ELF-1 (cell line): ENCODE measurements around the gene PRICKLE4.
"Not testable (repeated sequence)": the region's sequence is repeated elsewhere in the genome, so short reads cannot be mapped to it uniquely, and the experiment has no call there.

ENCODE experiments used
- DNase-seq: peaks from one replicate; pipeline ENCODE4 v3.0.0-alpha.2; 2016; ENCODE audit warnings: low read depth, low spot score

Gene PRICKLE4

DNA sequence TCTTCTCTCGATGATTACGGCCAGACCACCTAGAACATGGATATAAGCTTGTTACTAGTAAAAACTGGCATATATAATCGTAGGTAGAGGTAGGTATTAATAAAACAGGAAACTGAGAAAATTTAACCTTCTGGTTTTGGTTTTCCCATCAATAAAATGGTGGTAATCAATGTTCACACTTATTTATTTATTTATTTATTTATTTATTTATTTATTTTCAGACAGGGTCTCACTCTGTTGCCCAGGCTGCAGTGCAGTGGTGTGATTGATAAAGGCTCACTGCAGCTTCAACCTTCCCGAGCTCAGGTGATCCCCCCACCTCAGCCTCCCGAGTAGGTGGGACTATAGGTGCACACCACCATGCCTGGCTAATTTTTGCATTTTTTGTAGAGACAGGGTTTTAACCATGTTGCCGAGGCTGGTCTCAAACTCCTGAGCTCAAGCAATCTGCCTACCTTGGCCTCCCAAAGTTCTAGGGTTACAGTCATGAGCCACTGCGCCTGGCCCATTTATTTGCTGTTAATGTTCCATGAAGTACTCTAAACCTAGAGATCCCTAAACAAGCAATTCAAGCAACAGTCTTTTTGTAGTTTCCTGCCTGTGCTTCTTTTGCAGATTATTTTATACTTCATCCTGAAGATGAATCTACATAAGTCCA, 18.4 kb downstream of the PRICKLE4 start:
- DNase-seq = no peak

DNA sequence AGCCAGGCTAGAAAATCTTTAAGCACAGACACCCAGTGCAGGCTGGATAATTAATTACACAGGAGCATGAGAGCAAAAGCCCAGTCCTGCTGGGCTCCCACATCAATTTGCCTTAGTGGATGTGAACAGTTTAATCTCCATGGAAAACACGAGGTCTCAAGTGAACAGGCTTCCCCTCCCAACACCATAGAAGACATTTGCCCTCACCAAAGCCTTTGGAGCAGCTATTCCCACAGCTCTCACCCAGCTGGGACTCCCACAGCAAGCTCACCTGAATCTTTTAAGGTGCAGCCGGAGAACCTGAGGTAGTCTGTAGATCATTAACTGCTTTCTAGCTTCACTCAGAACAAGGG, 19.0 kb downstream of the PRICKLE4 start:
- no peak for DNase-seq

DNA sequence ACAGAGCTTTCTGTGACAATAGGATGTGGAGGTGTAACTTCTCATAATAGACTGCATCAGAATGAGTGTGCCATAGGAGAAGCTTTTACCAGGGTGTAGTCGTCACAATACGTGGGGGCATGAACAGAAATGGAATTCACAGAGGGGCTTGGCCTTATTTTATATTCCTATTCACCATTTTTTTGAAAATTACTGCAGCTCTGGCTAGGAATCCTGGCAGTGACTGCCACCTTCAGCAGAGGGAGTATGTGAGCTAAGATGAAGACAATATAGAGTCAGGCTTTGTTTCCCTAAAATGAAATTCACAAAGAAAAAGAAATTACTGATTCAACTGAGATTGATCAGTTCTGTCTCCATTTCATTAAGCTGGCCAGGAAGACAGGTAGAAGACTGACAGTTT, 20.8 kb downstream of the PRICKLE4 start:
- DNase-seq = no peak

DNA sequence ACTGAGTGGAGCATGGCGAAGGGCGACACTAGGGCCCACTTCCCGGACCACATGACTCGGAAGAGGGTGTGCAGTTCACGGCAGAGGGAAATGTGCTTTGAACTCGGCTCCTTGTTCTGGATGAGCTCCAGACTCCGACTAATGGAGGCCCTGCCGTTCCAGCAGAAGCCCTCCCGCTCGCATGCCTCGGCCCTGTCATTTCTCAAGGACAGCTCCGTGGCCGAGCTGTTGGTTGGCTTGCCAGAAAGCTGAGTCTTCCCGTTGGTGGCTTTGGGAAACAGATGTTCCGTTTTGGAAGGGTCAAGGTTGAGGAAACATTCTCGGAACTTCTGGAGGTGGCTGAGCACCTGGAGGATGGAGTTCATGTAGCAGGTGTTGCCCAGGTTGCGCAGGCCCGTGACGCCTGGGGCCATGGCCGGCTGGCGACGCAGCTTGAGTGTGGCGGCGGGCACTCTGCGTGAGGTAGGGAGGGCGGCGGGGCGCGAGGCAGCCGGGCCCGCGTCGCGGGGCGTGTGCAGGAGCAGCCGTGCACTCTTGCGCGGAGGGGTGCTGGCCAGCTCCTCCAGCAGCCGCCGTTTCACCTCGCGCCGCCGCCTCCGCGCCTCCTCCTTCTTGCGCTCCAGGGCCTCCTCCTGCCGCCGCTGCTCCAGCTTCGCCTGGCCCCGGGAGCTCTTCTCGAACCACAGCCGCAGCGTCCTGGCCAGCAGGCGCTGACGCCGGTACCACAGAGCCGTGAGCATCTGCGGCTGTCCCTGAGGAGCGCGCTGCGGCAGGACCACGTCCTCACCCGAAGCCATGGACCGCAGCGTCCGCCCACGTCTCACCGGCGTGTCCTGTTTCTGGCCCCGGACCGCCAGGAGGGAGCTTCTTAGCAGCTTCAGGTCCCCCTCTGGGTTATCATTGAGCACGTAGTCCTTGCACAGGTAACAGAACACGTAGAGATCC, 25.5 kb downstream of the PRICKLE4 start:
- peak; percentile 63 for DNase-seq

DNA sequence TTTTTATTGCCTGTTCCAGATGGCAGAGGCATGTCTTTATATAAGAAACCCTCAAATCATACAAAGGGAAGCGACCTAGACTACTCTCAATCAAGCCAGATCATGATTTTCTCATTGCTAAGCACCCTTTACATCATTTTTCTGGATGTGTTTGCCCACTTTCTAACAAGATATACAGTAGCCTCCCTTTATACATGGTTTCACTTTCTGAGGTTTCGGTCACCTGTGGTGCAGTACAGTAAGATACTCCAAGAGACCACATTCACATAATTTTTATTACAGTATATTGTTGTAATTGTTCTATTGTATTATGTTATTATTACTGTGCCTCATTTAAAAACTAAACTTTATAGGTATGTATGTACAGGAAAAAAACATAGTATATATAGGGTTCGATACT, 30.5 kb downstream of the PRICKLE4 start:
- DNase-seq = no peak

DNA sequence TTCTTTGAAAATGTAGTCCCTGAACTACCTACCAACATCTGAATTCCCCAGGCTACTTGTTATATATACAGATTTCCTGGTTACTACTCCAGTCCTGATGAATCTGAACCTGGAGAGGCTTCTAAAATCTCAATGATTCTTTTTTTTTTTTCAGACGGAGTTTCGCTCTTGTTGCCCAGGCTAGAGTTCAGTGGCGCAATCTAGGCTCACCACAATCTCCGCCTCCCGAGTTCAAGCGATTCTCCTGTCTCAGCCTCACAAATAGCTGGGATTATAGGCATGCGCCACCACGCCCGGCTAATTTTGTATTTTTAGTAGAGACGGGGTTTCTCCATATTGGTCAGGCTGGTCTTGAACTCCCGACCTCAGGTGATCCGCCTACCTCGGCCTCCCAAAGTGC, 31.4 kb downstream of the PRICKLE4 start:
- not testable (repeated sequence) for DNase-seq

DNA sequence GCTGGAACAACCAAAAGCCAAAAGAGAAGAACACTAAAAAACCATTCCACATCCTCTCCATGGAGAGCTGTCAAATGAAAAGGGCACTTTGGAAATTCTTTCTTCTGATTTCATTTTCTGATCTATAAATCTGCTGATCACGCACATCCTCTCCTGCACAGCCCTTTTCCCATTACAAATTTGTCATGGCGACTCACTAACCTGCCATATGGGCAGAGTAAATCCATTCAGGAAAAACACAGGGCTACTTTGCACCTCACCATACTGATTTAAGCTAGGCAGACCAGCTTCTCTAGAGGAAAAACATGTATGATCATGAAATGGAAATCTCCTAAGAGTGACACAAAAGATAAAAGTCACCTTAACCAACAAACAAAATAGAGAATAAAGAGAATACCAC, 32.9 kb downstream of the PRICKLE4 start:
- no peak for DNase-seq

DNA sequence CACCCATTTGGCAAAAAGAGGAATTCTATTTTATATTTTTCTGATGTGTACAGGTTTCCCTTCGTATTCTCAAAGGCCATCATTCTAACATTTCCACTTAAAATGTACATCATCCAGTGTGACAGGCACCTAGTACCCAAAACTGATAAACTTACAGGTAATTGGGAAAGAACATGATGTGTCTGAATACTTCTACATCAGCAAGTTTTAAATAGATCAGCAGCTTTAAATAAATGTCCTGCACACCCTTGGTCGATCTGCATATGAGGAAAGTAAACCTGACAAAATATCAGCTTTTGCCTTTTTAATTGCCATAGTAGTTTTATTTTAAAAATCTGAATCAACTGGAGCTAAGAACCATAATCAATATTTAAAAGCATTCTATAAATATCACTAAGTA, 33.4 kb downstream of the PRICKLE4 start:
- DNase-seq = no peak

DNA sequence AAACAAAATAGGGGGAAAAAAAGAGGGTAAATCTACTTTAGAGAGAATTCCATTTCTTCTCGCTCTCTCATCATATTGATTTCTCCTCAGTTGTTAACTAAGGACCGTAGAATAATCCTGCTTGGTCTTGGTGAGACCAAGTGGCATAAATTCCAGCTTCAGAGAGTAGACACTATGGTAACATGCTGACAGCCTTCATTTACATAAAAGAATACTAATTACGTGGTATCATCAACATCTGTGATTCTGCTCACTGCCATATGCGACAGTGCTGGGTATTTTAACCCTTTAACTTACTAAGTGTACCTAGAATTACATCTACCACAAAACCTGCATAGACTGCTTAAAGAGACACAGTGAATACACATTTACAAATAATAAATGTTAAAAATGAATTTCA, 34.0 kb downstream of the PRICKLE4 start:
- no peak for DNase-seq

DNA sequence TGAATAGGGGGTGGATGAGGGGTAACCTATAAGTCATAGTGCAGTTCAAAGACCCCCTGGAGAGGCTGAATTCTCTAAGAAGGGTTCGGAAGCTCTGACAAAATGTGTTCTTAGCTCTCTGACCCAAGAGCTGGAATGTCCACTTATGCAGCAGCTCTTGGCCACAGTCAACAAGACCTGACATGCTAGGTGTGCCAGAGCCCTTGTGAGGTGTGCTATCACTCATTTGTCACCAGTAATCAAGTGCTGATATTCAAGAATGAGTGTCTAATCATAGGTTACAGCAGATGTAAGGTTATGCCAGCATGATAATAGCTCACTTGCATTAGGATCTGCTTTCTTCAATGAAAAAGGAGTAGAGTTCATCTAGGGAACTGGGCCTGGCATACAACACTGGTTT, 35.0 kb downstream of the PRICKLE4 start:
- DNase-seq = no peak

DNA sequence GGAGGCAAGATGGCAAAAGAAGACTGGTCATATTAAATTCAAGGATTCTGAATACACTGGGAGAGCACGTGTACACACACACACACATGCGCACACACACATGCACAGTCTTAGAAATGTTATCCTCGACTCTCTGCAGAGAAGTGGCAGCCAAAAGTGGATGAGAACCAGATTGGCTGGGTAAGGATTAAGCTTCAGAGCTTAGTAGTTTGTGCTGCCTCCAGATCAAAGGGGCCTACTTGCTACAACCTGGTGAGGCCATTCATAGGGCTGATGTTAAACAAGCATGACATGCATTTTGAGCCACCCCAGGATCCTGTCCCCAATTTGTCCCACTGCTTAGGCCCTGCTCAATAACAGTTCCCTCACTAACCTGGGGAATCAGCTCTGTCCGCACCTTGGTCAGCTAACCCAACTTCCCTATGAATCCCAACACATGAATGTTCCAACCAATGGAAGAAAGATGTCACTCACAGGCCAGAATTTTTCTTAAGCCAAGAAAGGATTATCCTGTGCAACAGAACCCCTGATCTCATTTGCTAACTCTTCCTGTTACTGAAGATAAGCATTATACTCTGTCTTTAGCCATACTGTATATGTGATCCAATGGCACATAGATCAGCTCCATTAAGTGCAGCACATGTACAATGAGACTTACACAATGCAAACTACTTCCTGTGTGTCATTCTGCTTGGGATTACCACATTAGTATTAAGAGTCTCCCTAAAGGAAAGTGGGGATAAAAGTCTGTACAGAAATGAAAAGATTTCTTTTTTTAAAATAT, 37.9 kb downstream of the PRICKLE4 start:
- DNase-seq = no peak

DNA sequence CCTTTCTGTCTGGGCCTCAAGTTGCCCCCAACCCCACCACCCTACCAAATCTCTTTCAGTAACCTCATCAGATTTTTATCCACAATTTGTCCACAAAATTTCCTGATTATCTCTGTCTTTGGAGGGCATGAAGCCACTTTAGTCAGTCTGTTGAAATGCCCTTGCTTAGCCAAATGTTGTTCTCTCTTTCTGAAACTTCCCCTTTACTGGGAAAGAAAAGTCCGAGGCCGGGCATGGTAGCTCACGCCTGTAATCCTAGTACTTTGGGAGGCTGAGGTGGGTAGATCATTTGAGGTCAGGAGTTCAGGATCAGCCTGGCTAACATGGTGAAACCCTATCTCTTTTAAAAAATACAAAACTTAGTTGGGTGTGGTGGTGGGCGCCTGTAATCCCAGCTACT, 40.7 kb downstream of the PRICKLE4 start:
- no peak for DNase-seq

DNA sequence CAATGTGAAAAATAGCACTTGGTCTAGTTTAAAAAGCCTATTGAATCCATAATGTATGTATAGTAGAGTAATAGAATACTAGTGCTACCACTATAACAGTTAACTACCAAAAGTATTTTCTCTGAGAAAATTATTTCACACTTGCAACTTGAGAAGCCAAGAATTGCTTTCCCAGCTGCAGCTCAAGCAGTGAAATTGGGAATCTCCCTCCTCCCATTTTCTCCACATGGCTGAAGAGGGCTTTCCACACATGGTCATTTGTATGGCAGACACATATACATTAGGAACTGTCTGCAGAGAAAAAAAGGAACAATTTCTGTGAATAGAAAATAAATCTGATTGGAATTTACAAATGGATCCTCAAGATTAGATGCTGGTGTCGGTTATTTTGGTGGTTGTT, 41.4 kb downstream of the PRICKLE4 start:
- no peak for DNase-seq

DNA sequence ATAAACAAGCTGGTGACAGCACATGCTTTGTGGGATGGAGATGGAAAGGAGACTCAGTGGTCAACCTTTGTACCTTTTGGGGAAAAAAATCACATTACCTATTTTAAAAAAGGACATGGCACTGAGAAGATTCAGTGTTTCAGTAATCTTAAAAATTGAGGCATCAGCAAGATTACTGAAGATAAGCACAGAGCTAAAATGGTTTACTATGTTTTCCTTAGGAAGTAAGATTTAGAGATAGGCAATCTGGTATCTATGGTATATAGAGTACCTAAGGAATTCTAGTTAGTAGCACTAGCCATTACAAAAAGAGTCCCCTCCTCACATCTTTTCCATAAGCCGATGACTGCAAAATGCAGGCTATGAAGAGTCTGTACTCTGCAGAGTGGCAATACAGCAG, 42.6 kb downstream of the PRICKLE4 start:
- no peak for DNase-seq

DNA sequence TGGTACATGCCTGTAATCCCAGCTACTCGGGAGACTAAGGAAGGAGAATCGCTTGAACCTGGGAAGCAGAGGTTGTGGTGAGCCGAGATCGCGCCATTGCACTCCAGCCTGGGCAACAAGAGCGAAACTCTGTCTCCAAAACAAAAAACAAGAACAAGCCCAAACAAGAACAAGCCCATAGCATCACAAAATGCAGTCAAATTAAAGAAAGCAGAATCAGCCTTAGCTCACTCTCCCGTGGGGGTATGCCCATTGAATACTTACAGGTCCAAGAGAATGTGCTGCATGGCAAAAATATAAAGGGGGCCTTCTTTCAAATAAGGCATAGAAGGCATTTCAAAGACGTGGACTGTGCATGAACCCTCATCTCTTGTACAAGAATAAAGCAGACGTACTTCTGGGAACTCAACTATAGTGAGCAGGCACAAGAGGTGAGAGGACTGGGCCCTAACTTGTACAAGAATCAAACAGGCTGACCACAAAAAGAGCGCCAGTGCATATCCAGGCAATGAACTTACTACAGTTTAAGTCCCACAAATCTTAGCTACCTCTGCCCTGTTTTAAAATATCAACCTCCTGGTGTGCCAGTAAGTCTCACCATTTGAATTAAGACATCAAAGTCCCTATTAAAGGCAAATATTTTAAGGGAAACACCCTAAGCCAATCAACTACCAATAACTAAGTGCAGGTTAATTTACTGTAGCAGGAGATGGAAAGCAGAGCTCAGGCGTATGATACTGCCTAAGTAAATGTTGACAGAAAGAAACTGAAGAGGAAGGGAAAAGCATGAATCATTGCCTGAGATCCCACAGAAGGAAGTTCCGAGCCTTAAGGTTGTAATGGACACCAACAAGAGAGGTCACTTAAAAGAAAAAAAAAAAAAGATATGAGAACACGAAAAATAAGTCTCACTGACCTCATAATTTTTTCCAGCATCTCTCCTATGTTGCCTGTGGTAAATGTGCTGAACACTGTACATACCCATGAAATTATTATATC, 44.3 kb downstream of the PRICKLE4 start:
- no peak for DNase-seq

DNA sequence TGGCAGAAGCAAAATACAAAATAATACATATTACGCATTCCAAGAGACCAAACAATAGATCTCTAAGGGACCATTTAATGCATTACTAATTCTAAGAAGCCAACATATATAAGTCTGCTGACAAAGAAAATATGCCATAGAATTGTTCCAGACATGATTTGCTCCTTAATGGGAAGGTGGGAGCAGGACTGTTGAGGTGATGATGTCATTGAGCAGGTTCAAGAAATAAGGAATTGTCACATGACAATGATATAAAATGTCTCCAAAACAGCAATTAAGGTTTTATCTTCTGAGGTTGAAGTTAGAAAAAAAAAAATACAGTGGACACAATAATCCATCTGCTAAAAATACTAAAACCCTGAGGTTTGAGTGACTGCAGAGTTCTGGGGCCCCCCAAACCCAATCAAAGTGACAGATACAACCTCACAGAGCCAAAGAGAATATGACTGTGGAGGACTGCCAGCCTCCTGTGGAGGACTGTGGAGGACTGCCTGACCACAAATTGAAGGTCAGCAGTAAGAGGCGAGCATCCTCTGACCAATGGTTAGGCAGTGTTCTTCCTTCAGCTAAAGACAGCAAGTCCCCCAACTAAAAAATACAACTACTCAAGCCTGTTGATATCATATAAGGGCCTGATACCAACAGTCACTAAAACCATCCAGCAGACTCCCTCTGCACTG, 45.9 kb downstream of the PRICKLE4 start:
- DNase-seq = no peak

DNA sequence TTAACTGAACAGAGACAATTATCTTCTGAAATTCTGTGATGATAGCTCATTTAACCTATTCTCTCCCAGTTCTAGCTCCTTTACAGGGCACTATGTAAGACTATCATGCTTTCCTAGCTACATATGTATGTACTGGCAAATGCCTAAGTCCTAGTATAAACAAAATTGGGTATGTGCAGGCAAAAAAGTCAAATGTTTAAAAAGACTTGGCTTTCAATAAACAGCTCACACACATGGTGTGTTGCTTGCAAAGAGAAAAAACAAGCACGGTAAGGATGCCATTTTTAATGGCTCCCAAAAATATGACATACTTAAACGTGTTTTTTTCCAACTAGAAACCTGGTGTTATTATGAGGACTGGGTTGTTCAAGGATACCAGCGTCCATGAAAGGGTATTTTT, 51.7 kb downstream of the PRICKLE4 start:
- no peak for DNase-seq

DNA sequence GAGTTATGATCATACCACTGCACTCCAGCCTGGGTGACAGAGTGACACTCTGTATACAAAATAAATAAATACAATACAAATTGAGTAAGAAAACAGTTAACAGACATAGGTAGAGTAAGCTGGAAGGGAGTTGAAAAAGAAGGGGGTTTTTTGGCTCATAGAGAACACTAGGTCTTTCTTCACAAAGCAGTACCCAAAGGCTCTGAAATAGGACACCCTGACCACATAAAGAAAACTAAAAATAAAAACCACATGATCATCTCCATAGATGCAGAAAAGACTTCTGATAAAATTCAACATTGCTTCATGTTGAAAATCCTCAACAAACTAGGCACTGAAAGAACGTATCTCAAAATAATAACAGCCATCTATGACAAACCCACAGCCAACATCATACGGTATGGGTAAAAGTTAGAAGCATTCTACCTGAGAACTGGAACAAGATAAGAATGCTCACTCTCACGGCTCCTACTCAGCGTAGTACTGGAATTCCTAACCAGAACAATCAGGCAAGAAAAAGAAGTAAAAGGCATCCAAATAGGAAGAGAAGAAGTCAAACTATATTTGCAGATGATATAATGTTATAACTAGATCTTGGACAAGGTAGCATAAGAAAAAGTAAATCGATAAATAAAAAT, 55.6 kb downstream of the PRICKLE4 start:
- DNase-seq = no peak

DNA sequence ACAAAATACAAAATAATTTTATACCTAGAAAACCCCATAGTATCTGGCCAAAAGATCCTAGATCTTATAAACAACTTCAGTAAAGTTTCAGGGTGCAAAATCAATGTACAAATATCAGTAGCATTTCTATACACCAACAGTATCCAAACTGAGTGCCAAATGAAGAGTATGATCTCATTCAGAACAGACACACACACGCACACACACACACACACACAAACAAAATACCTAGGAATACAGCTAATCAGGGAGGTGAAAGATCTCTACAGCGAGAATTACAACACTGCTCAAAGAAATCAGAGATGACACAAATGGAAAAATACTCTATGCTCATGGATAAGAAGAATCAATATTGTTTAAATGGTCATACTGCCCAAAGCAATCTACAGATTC, 56.1 kb downstream of the PRICKLE4 start:
- DNase-seq = no peak
